Measurements from ENCODE around the gene PIMREG. TPM values are rescaled to one million over a fixed set of nuclear protein-coding genes. Genes with fewer than 3 reads are reported as not detected.

PIMREG gene
- polyA plus RNA-seq, 3 donors = not detected

- H3K4me3 ChIP-seq (replicated peaks in 1 of 3; ENCODE audit: low read depth in 2 of 3, low read length in 3 of 3) = no peak overlapping the region
- H3K79me2 ChIP-seq (ENCODE audit: insufficient read depth, low read length) = peaks cover 13% of the 10 kb centered on the region
- H3K4me1 ChIP-seq (ENCODE audit: control insufficient read depth in 1 of 2, insufficient read depth in 2 of 2, low read length in 2 of 2) = peaks cover 11% of the 10 kb centered on the region in 2 donors
- Mint-ChIP-seq H3K27ac (no peak overlapping the region), H3K4me1 (peaks cover 16% of the 10 kb centered on the region), H3K27me3 (ENCODE audit: low read depth in 3 of 3) (peaks cover 6 to 22% (median 12%) of the 10 kb centered on the region in 3 donors), H3K36me3 (peaks cover 42 to 65% of the 10 kb centered on the region in 2 donors), H3K9me3 (no peaks in the 10 kb centered on the region), H3K4me3 (no peak overlapping the region)
- intact Hi-C loops (cut with micrococcal nuclease) = loop anchor here in 1 of 2 donors (10.0 kb wide), 1 partner anchor 965 kb away; the partner anchor contains the start of genes DERL2 and MIS12
- H3K27ac ChIP-seq (ENCODE audit: low read depth in 1 of 2, low read length in 2 of 2) = no peak overlapping the region
- peaks cover 14 to 39% of the 10 kb centered on the region in 2 donors for H3K36me3 ChIP-seq (replicated peaks in 1 of 2; ENCODE audit: control insufficient read depth in 1 of 2, insufficient read depth in 2 of 2, low read length in 2 of 2)
- H4K20me1 ChIP-seq (ENCODE audit: insufficient read depth, low read length) = no peaks in the 10 kb centered on the region
- H3K4me2 ChIP-seq (replicated peaks; ENCODE audit: extremely low read depth, low read length, poor library complexity, severe bottlenecking) = no peak overlapping the region
- H3K27me3 ChIP-seq (ENCODE audit: control insufficient read depth in 2 of 2, insufficient read depth in 2 of 2, low read length in 2 of 2) = peaks cover 0 to 3% of the 10 kb centered on the region in 2 donors
- no peak for DNase-seq
- no peak overlapping the region for H2AFZ ChIP-seq (ENCODE audit: insufficient read depth, low read depth, low read length, poor library complexity, severe bottlenecking)
- no peaks in the 10 kb centered on the region for H3K9me3 ChIP-seq (replicated peaks in 1 of 2; ENCODE audit: control insufficient read depth in 1 of 2, insufficient read depth in 1 of 2, low read length in 2 of 2)
- WGBS (ENCODE audit: insufficient coverage) = 98% methylated on average over 5 of the region's 6 CpGs
- no peak for TF ChIP-seq CTCF (IDR thresholded peaks at IDR 0.05)
- H3K9ac ChIP-seq (ENCODE audit: insufficient read depth, low read length, poor library complexity, severe bottlenecking) = no peak overlapping the region
These were observed 5.1 kb downstream of the PIMREG start for GRCh38 chr17:6449307-6449706.

GRCh38 chr17:6450926-6451832 lies 6.9 kb downstream of the PIMREG start:
- Mint-ChIP-seq H3K36me3 (peaks cover 40 to 62% of the 10 kb centered on the region in 2 donors), H3K9me3 (peaks cover 0 to 2% (median 0%) of the 10 kb centered on the region in 7 donors), H3K4me1 (no peaks in the 10 kb centered on the region), H3K27me3 (ENCODE audit: low read depth in 3 of 3) (peaks cover 16 to 24% (median 24%) of the 10 kb centered on the region in 3 donors), H3K4me3 (no peak overlapping the region), H3K27ac (peak overlapping the region in 1 of 7 donors; percentile 38)
- intact Hi-C loops (cut with micrococcal nuclease) = no loop called here
- 23% methylated on average over 4 of the region's 12 CpGs for WGBS (ENCODE audit: insufficient coverage)
- no peaks in the 10 kb centered on the region for H3K79me2 ChIP-seq (ENCODE audit: insufficient read depth, low read length)
- no peaks in the 10 kb centered on the region for H4K20me1 ChIP-seq (ENCODE audit: insufficient read depth, low read length)
- no peak overlapping the region for H3K9ac ChIP-seq (ENCODE audit: insufficient read depth, low read length, poor library complexity, severe bottlenecking)
- H3K4me1 ChIP-seq (ENCODE audit: control insufficient read depth in 1 of 2, insufficient read depth in 2 of 2, low read length in 2 of 2) = peaks cover 5 to 6% of the 10 kb centered on the region in 2 donors
- TF ChIP-seq CTCF (IDR thresholded peaks at IDR 0.05) = no peak
- H3K9me3 ChIP-seq (replicated peaks in 1 of 2; ENCODE audit: control insufficient read depth in 1 of 2, insufficient read depth in 1 of 2, low read length in 2 of 2) = no peaks in the 10 kb centered on the region
- H3K36me3 ChIP-seq (replicated peaks in 1 of 2; ENCODE audit: control insufficient read depth in 1 of 2, insufficient read depth in 2 of 2, low read length in 2 of 2) = peaks cover 14 to 37% of the 10 kb centered on the region in 2 donors
- no peak overlapping the region for H3K4me3 ChIP-seq (replicated peaks in 1 of 3; ENCODE audit: low read depth in 2 of 3, low read length in 3 of 3)
- H3K27ac ChIP-seq (ENCODE audit: low read depth in 1 of 2, low read length in 2 of 2) = no peak overlapping the region
- H3K4me2 ChIP-seq (replicated peaks; ENCODE audit: extremely low read depth, low read length, poor library complexity, severe bottlenecking) = no peak overlapping the region
- H3K27me3 ChIP-seq (ENCODE audit: control insufficient read depth in 2 of 2, insufficient read depth in 2 of 2, low read length in 2 of 2) = peaks cover 7 to 15% of the 10 kb centered on the region in 2 donors
- no peak for DNase-seq
- H2AFZ ChIP-seq (ENCODE audit: insufficient read depth, low read depth, low read length, poor library complexity, severe bottlenecking) = no peak overlapping the region
